OCI-LY3 (cell line): ENCODE data around the gene NLRC5.

Experiments
- CTCF ChIP-seq: fragments of 200-600, 300-600 bp; sonication (generic); IDR thresholded peaks from 2 replicates; pipeline ENCODE4 v1.5.1; 2014; ENCODE audit warnings: antibody characterized with exemption, low read length, low read depth
- EZH2phosphoT487 ChIP-seq: fragments of 200-600 bp; shearing (Covaris generic); IDR thresholded peaks from 2 replicates; pipeline ENCODE4 v1.6.1; 2018; ENCODE audit warnings: antibody characterized with exemption, mixed run types, low read depth

- TF ChIP-seq CTCF (no peak), EZH2phosphoT487 (no peak)
Measured at GRCh38 chr16:57032931-57033330, 43.6 kb downstream of the NLRC5 start.
